Nucleus accumbens (tissue), 56 donors: ENCODE measurements around the gene ZNF148.

ENCODE experiments used
- DNase-seq, 56 donors: peaks; one replicate each; lab custom pipeline; 2025; lab: John Stamatoyannopoulos, UW

ZNF148 gene

GRCh38 chr3:125292015-125292414 lies 83.1 kb downstream of the ZNF148 start:
- DNase-seq = no peak

- DNase-seq = no peak
Observed at GRCh38 chr3:125289429-125289981, 85.6 kb downstream of the ZNF148 start.

GRCh38 chr3:125287248-125287647 lies 87.9 kb downstream of the ZNF148 start:
- DNase-seq = no peak

GRCh38 chr3:125281381-125281780 lies 93.7 kb downstream of the ZNF148 start:
- DNase-seq = no peak

- peak in 39 of 56 donors; percentile 1 to 75 (median 30) for DNase-seq
Observed at GRCh38 chr3:125280668-125281361, 94.3 kb downstream of the ZNF148 start.

GRCh38 chr3:125278155-125278554 lies 97.0 kb downstream of the ZNF148 start:
- no peak for DNase-seq

GRCh38 chr3:125271127-125271526 lies 104.0 kb downstream of the ZNF148 start:
- no peak for DNase-seq

GRCh38 chr3:125267460-125267859 lies 107.7 kb downstream of the ZNF148 start:
- no peak for DNase-seq

GRCh38 chr3:125266971-125267370 lies 108.2 kb downstream of the ZNF148 start:
- no peak for DNase-seq

GRCh38 chr3:125262161-125262560 lies 113.0 kb downstream of the ZNF148 start:
- DNase-seq = no peak

GRCh38 chr3:125261031-125261430 lies 114.1 kb downstream of the ZNF148 start:
- no peak for DNase-seq

GRCh38 chr3:125260158-125260557 lies 115.0 kb downstream of the ZNF148 start:
- no peak for DNase-seq

- no peak for DNase-seq
Observed at GRCh38 chr3:125257536-125257935, 117.6 kb downstream of the ZNF148 start.

- DNase-seq = no peak
Observed at GRCh38 chr3:125256675-125257074, 118.5 kb downstream of the ZNF148 start.

GRCh38 chr3:125250973-125251372 lies 124.2 kb downstream of the ZNF148 start:
- no peak for DNase-seq

- DNase-seq = no peak
Observed at GRCh38 chr3:125246237-125246636, 128.9 kb downstream of the ZNF148 start.

- DNase-seq = no peak
Observed at GRCh38 chr3:125245521-125245920, 129.6 kb downstream of the ZNF148 start.

GRCh38 chr3:125240496-125240895 lies 134.6 kb downstream of the ZNF148 start:
- DNase-seq = no peak

- no peak for DNase-seq
Observed at GRCh38 chr3:125239266-125239665, 135.9 kb downstream of the ZNF148 start.

GRCh38 chr3:125238759-125239158 lies 136.4 kb downstream of the ZNF148 start:
- no peak for DNase-seq

- DNase-seq = no peak
Observed at GRCh38 chr3:125236331-125236903, 138.7 kb downstream of the ZNF148 start.

- DNase-seq = no peak
Observed at GRCh38 chr3:125234831-125235230, 140.3 kb downstream of the ZNF148 start.
